Erythroblast (primary cell): ENCODE measurements around the gene RPP38.
A peak's percentile ranks its signal among the peaks of the same experiment; 100 is the strongest.

ENCODE experiments used
- DNase-seq, 2 experiments: peaks; one replicate each; lab custom pipeline; 2025; lab: John Stamatoyannopoulos, UW
- GATA1 ChIP-seq: IDR thresholded peaks from 2 replicates; pipeline ENCODE4 v1.6.1; 2011; ENCODE audit warnings: low read depth, mild to moderate bottlenecking, control low read depth, low read length, moderate library complexity
- POLR2A ChIP-seq: IDR thresholded peaks from 2 replicates; pipeline ENCODE4 v1.6.1; 2011; ENCODE audit warnings: mild to moderate bottlenecking, low read length

Gene RPP38

DNA sequence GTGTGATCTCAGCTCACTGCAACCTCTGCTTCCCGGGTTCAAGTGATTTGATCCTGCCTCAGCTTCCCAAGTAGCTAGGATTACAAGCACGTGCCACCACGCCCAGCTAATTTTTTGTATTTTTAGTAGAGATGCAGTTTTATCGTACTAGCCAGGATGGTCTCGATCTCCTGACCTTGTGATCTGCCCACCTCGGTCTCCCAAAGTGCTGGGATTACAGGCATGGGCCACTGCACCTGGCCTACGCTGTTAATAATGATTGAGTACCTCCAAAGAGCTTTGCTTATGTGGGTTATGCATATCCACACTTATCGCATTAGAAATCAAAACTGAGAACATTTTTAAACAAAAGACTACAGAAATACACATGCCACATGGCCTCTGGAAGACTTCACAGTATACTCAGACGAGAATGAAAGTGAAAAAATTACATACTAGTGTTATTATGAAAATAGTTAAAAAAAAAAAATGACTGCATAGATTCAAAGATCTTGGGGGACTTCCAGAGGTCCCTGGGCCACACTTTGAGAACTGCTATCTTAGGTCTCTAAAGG lies 25.4 kb downstream of the RPP38 start:
- TF ChIP-seq POLR2A (no peak), GATA1 (no peak)

DNA sequence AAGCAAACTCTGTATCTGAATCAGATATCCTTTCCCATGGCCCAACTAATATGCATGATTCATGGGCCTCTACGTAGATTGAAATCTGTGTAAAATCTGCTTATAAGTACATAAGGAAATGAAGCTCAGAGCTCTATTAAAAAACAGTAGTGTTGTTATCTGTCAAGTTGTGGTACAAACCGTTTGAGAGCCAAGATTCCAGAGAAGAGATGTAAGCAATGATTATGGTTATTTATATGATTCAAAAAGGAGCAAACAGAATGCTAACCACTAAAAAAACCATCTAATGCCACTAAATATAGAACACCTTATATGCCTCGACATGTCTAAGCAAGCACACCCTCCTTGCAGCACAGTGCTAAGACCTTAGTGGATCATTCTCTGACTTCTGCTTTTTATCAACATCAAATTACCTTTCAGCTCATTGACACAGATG lies 26.6 kb downstream of the RPP38 start:
- TF ChIP-seq POLR2A (no peak), GATA1 (no peak)
- DNase-seq: no peak

More for the DNA sequence above, 25.4 kb downstream of the RPP38 start:
- no peak for DNase-seq

DNA sequence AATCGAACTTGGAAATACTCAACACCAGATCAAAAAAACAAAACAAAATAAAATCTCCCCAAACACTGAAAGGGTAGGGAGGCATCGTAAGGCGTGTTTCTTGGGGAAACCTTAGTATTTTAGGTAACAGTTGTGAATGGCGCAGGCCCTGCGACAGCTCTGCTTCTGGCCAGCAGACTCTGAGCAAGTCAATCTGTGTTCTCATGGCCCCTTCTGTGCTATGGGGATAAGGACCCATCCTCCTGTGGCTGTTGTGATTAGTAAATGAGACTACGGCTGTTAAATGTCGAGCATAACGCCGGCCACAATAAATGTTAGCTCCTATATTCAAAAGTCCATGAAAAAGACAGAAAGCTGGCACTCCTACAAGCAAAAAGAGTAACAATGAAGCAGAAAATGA lies 27.0 kb downstream of the RPP38 start:
- no peak for TF ChIP-seq POLR2A
- no peak for TF ChIP-seq GATA1
- DNase-seq: no peak

DNA sequence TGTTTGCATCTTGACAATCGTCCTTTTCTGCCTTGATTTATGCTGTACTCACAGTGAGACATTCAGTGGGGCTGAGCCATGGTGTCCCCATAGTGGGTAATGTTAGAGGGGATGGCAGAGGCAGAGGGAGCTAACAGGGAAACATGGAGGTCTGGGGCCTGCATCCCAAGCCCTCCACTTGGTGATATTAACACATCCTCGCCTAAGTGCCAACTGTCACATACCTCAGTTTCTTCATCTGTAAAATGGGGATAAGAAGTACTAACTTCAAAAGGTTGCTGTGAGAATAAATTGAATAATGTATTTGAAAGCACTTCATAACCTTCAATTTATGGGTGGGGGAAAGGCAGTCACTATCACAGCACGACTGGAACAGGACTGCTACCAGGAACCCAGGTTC lies 27.8 kb downstream of the RPP38 start:
- no peak for DNase-seq
- TF ChIP-seq POLR2A (no peak), GATA1 (no peak)

DNA sequence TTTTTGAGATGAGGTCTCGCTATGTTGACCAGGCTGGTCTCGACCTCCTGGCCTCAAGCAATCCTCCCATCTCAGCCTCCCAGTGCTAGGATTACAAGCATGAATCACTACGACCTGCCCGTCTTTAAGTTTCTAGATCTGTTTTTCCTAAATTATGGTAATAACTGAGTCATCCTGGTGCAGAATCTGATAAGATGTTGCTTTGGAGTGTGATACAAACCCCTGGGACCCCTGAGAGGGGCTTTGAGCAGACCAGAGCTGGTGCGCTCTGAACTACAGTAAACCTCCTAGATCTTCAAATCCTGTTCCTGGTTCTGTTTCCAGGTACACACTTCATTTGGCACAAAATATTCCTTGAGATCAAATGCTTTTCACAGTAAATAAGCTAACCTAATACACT lies 34.2 kb downstream of the RPP38 start:
- TF ChIP-seq POLR2A (no peak), GATA1 (no peak)
- no peak for DNase-seq

DNA sequence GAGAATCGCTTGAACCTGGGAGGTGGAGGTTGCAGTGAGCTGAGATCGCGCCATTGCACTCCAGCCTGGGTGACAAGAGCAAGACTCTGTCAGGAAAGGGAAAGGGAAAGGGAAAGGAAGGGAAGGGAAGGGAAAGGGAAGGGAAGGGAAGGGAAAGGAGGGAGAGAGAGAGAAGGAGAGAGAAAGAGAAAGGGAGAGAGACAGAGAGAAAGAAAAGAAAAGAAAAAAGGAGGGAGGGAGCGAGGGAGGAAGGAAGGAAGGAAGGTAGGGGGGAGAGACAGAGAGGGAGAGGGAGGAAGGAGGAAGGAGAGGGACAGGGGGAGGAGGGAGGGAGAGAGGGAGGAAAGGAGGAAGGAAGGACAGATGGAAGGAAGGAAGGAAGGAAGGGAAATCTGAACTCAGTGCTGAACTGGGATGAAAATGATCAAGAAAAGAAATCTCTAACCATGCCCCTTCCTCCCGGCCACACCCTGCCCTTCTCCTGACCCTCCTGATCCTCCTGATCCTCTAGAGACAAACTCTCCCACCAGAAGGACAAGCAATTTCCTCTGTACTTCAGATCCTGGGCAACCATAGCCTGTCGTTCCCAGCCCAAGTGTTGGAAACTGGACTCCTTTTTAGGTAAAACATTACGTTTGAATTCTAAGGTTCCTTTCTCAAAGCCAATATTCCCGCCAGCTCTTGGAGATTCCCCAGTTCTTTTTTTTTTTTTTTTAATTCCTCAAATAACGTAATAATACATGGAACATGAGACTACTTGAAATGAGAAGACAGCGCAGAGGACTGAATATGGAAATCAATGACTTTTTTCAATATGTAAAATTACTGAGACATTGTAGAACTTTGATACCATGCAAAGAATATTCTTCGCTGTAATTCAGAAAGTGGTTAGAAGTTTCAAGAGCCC lies 39.2 kb downstream of the RPP38 start:
- TF ChIP-seq POLR2A: no peak
- no peak for TF ChIP-seq GATA1
- no peak for DNase-seq

DNA sequence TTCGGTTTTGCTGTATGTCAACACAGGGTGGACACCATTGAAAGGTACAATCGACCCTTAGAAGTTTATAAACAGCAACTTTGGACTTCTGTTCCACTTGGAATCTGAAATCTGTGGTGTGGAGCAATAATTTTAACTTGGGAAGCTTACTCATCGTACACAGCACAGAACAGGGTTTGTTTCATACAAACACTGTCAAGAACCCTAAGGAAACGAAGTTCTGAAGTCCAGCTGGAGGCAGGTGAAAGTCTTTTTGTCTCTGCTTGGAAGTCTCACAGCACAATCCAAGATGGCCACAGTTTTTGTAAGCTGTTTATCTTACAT lies 39.8 kb downstream of the RPP38 start:
- no peak for DNase-seq
- TF ChIP-seq POLR2A: no peak
- TF ChIP-seq GATA1: no peak

DNA sequence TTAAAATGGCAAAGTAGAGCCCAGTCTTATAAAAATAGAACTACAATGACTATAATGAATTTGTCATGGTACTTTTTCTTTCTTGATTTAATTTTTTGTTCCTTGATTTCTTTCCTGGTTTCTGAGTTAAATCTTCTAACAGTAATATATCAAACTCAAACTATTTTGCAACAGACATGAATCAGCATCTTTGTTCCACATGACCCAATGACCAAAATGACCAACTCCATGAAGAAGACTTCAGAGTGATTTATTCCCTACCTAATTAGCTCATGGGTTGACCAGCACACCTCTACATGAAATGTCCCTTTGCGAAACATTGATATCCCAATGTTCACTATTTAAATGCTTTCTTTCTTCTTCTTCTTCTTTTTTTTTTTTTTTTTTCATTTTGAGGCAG lies 40.5 kb downstream of the RPP38 start:
- TF ChIP-seq GATA1 (no peak), POLR2A (no peak)
- DNase-seq: no peak

DNA sequence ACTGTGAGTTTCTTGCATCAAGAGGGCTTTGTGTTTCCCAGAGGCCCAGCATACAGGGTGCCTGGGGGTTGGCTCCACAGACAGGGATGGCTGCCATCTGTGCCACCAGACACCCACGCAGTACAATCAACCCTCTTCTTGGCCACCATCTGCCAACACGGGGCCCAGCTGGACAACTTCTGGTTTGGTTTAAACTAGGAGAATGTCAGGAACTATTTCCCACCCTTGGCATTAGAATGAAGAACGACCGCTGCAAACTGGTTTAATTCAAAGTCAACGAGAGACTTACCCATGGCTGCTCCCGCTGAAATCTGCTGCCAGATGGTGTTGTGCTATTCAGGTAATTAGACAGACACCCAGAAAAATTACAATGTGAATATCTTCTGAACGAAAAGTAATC lies 43.5 kb downstream of the RPP38 start:
- no peak for TF ChIP-seq POLR2A
- no peak for TF ChIP-seq GATA1
- DNase-seq: no peak

DNA sequence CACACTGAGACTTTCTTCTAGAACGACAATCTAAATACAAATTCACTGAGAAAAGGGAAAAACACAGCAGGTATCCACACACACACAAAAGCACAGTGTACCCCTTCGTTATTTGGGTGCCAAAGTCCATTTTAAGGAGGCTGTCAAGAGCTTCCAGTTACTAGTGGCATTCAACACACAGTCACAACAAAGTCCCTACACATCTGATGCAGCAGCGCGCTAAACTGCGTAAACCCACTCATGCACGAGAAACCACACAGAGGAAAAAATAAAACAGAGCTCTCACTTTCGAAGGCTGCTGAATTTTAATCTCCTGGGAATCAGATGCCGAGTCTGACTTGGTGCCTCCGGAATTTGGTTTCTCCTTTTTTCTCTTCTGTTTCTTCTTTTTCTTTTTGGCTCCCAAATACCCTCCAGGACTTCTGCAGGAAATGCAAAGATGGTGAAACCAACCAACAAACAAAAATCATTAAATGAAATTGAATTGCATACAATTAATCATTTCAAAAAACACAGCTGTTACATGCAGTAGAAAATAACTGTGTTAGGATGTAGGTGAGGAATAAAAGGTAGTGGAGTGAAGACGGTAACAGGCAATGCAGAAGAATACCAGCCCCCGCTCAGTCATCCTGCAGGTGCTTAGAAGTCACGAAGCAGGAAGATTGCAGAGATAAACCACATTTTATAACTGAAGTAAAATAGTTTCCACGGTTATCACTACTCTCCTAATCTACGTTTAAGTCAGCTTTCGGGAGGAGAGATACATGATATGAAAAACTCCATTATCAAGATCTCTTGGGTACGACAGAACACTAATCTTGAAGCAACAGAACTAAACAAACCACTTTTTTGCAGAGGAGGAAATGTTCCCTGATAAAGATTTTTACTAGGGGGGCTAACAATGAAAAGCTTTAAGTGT lies 44.2 kb downstream of the RPP38 start:
- no peak for TF ChIP-seq POLR2A
- TF ChIP-seq GATA1: no peak
- peak in 1 of 2 experiments; percentile 45 for DNase-seq

DNA sequence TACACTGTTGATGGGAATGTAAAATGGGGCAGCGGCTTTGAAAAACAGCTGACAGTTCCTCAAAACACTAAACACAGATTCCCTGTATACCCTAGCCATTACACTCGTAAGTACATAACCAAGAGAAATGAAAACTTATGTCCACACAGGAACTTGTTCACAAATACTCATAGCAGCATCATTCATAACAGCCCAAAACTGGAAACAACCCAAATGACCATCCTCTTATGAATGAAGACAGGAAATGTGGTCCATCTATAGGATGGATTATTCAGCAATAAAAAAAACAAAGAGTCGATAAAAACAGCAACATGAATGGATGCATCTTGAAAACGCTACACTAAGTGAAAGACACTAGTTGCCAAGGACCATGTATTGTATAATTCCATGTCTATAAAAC lies 47.6 kb downstream of the RPP38 start:
- DNase-seq: no peak
- TF ChIP-seq GATA1: no peak
- TF ChIP-seq POLR2A: no peak

DNA sequence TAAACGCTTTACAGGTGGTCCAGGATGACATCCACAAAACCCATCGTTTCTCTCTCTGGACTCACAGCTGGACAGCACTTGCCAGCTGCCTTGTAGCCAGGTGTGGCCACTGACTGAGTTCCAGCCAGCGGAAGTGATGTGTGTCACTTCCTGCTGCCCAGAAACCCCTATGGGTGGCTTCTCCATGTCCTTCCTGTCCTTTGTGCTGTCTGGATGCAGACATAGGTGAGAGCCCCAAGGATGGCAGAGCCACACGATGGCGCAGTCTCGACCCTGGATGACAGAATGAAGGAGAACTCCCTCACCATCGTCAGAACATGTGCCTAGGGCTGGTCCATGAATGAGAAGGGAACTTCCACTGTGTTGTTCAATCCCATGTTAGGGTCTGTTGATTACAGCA lies 49.2 kb downstream of the RPP38 start:
- TF ChIP-seq GATA1 (no peak), POLR2A (no peak)
- DNase-seq: no peak

DNA sequence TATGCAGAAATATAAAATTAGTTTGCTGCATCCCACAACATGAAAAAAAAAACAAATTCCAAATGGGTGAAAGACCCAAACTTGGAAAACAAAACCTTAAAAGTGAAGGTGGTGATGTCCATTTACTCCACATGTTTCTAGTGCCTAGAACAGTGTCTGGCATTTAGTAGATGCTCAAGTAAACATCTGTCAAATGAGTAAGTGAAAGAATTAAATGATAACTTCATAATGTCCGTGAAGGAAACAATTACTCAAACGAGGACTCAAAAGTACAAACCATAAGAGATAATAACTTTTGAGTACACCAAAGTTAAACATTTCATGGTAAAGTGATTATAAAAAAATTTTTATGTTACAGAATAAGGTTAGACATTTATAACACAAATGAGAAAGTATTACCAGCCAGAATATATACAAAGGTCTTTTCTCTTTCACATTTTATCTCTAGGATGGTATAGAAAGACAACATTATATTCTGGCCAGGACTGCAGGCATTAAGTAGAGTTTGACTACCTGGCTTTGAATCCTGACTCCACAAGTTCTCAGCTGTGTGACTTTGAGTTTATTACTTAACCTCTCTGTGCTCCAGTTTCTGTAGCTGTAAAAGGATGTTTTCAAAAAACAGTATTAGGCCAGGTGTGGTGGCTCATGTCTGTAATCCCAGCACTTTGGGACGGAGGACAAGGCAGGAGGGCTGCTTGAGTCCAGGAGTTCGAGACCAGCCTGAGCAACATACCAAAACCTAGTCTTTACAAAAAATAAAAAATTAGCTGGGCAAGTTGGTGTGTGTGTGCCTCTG lies 50.6 kb downstream of the RPP38 start:
- TF ChIP-seq GATA1 (no peak), POLR2A (no peak)
- DNase-seq: no peak
